NCI-H2029 treated with DMSO at 0.1 percent for 48 hours (cell line): ENCODE data around the gene EPHA3.

ENCODE experiments used
- DNase-seq: peaks from one replicate; lab custom pipeline; 2025; lab: John Stamatoyannopoulos, UW

EPHA3 gene

GRCh38 chr3:89363171-89363570, 255.8 kb downstream of the EPHA3 start:
- no peak for DNase-seq

GRCh38 chr3:89364314-89364713, 256.9 kb downstream of the EPHA3 start:
- DNase-seq, result no peak

- DNase-seq, result no peak
These were observed 259.7 kb downstream of the EPHA3 start for GRCh38 chr3:89367166-89367565.

GRCh38 chr3:89368846-89369245, 261.4 kb downstream of the EPHA3 start:
- no peak for DNase-seq

GRCh38 chr3:89372456-89372855, 265.0 kb downstream of the EPHA3 start:
- DNase-seq, result no peak

GRCh38 chr3:89373434-89373833, 266.0 kb downstream of the EPHA3 start:
- DNase-seq, result no peak

- no peak for DNase-seq
These were observed 268.0 kb downstream of the EPHA3 start for GRCh38 chr3:89375451-89375850.

- no peak for DNase-seq
These were observed 272.6 kb downstream of the EPHA3 start for GRCh38 chr3:89380016-89380415.

GRCh38 chr3:89392991-89393390, 285.6 kb downstream of the EPHA3 start:
- DNase-seq, result no peak

GRCh38 chr3:89395456-89395855, 288.0 kb downstream of the EPHA3 start:
- DNase-seq, result no peak

- no peak for DNase-seq
These were observed 288.6 kb downstream of the EPHA3 start for GRCh38 chr3:89395996-89396395.

- DNase-seq, result no peak
These were observed 294.6 kb downstream of the EPHA3 start for GRCh38 chr3:89402051-89402450.

GRCh38 chr3:89405176-89405575, 297.8 kb downstream of the EPHA3 start:
- DNase-seq, result no peak

GRCh38 chr3:89405593-89405992, 298.2 kb downstream of the EPHA3 start:
- DNase-seq, result no peak

GRCh38 chr3:89411201-89411600, 303.8 kb downstream of the EPHA3 start:
- DNase-seq, result no peak

- DNase-seq, result no peak
These were observed 306.8 kb downstream of the EPHA3 start for GRCh38 chr3:89414270-89414669.

- no peak for DNase-seq
These were observed 312.3 kb downstream of the EPHA3 start for GRCh38 chr3:89419647-89420241.

- DNase-seq, result no peak
These were observed 318.6 kb downstream of the EPHA3 start for GRCh38 chr3:89426060-89426459.

- DNase-seq, result no peak
These were observed 327.4 kb downstream of the EPHA3 start for GRCh38 chr3:89434621-89435380.

GRCh38 chr3:89436846-89437245, 329.4 kb downstream of the EPHA3 start:
- DNase-seq, result no peak

GRCh38 chr3:89440386-89440785, 333.0 kb downstream of the EPHA3 start:
- DNase-seq, result no peak

GRCh38 chr3:89441141-89441540, 333.7 kb downstream of the EPHA3 start:
- DNase-seq, result no peak

GRCh38 chr3:89446593-89446992, 339.2 kb downstream of the EPHA3 start:
- DNase-seq, result no peak

- no peak for DNase-seq
These were observed 339.8 kb downstream of the EPHA3 start for GRCh38 chr3:89447243-89447642.
